Testis (tissue), 3 donors: ENCODE results near the gene RAPGEF5. TPM values are rescaled to one million over a fixed set of nuclear protein-coding genes. Genes with fewer than 3 reads are reported as not detected.

Experiments
- DNase-seq: peaks from one replicate; pipeline ENCODE4 v3.0.0-alpha.2; 2019
- H3K27ac ChIP-seq, 2 donors: fragments of 200-600 bp; sonication (generic); one replicate each; pipeline ENCODE4 v1.5.1; 2019
- H3K27me3 ChIP-seq: fragments of 200-600 bp; sonication (generic); one replicate; pipeline ENCODE4 v1.5.1; 2019
- H3K36me3 ChIP-seq: fragments of 200-600 bp; sonication (generic); one replicate; pipeline ENCODE4 v1.5.1; 2017; ENCODE audit warnings: low read depth; ENCODE audit errors: missing control alignments
- H3K4me1 ChIP-seq: fragments of 200-600 bp; sonication (generic); one replicate; pipeline ENCODE4 v1.5.1; 2019
- H3K4me3 ChIP-seq, 2 donors: fragments of 200-600 bp; sonication (generic); one replicate each; pipeline ENCODE4 v1.5.1; 2017 to 2019
- H3K9me3 ChIP-seq: fragments of 200-600 bp; sonication (generic); one replicate; pipeline ENCODE4 v1.5.1; 2017
- CTCF ChIP-seq, 3 experiments: fragments of 450-650 bp in 2 of 3; fragments of 200-600 bp in 1 of 3; sonication (generic) in 1 of 3; IDR thresholded peaks; one replicate each; pipeline ENCODE4 v1.5.1; 2016 to 2019; ENCODE audit warnings: antibody characterized with exemption in 3 of 3, mild to moderate bottlenecking in 2 of 3, moderate library complexity in 1 of 3
- POLR2A ChIP-seq: fragments of 450-650 bp; IDR thresholded peaks from one replicate; pipeline ENCODE4 v1.6.1; 2017; ENCODE audit warnings: antibody characterized with exemption, mild to moderate bottlenecking, moderate library complexity
- WGBS, 2 donors: methylation state at CpG; one replicate each; pipeline ENCODE4 v1.1.5; 2018; 5-methylcytosine and 5-hydroxymethylcytosine counted together
- intact Hi-C: fragments of 100-400 bp; cut with DNase I; formaldehyde crosslinking; loops from one replicate; pipeline ENCODE4 v1.15.1; 2023; ENCODE audit warnings: low total_unique reads
- polyA plus RNA-seq: library from polyadenylated mRNA; stranded (reverse); fragments of 350-450 nt; fragmentation: Illumina TruSeq; extraction: RNeasy Lipid Tissue Mini Kit (QIAGEN cat#74804); gene quantifications from one replicate; pipeline ENCODE4 v1.2.3, GENCODE V29; 2014; ENCODE audit warnings: low read depth, low replicate concordance; ENCODE audit not compliant: insufficient read depth
- total RNA-seq, 2 donors: library from RNA; depleted of rRNA; stranded (reverse); fragments of >200 nt; gene quantifications; one replicate each; pipeline ENCODE4 v1.2.3, GENCODE V29; 2016

RAPGEF5 gene
- total and polyA plus RNA-seq, 3 donors from 2014 or later = 16.8 to 67.5 (median 63.8) TPM

- H3K4me1 ChIP-seq = no peaks in the 10 kb centered on the region
Measured at GRCh38 chr7:22190736-22191135, 166.2 kb downstream of the RAPGEF5 start.

GRCh38 chr7:22189741-22190140, 167.2 kb downstream of the RAPGEF5 start:
- Histone ChIP-seq H3K4me3 (no peak overlapping the region), H3K36me3 (no peaks in the 10 kb centered on the region), H3K27ac (no peak overlapping the region), H3K9me3 (no peaks in the 10 kb centered on the region), H3K4me1 (no peaks in the 10 kb centered on the region), H3K27me3 (no peaks in the 10 kb centered on the region)
- DNase-seq = no peak
- TF ChIP-seq CTCF (IDR thresholded peaks at IDR 0.05) = no peak
- TF ChIP-seq POLR2A = no peak
- WGBS, 2 donors = 91 to 92% methylated on average over 6 of the region's 6 CpGs
- intact Hi-C loops = no loop called here

More at GRCh38 chr7:22190736-22191135, 166.2 kb downstream of the RAPGEF5 start:
- intact Hi-C loops = no loop called here
- no peak overlapping the region for H3K27ac ChIP-seq
- TF ChIP-seq CTCF (IDR thresholded peaks at IDR 0.05) = no peak
- TF ChIP-seq POLR2A = no peak
- WGBS, 2 donors = 90 to 93% methylated on average over 8 of the region's 8 CpGs
- no peaks in the 10 kb centered on the region for H3K27me3 ChIP-seq
- no peaks in the 10 kb centered on the region for H3K36me3 ChIP-seq
- H3K4me3 ChIP-seq = no peak overlapping the region
- H3K9me3 ChIP-seq = no peaks in the 10 kb centered on the region
- DNase-seq = no peak

GRCh38 chr7:22189230-22189629, 167.7 kb downstream of the RAPGEF5 start:
- Histone ChIP-seq H3K36me3 (no peaks in the 10 kb centered on the region), H3K27me3 (no peaks in the 10 kb centered on the region), H3K4me3 (no peak overlapping the region), H3K27ac (no peak overlapping the region), H3K9me3 (no peaks in the 10 kb centered on the region), H3K4me1 (no peaks in the 10 kb centered on the region)
- no peak for DNase-seq
- WGBS, 2 donors = 94 to 95% methylated on average over 3 of the region's 3 CpGs
- no peak for TF ChIP-seq POLR2A
- TF ChIP-seq CTCF (IDR thresholded peaks at IDR 0.05) = no peak
- intact Hi-C loops = no loop called here

GRCh38 chr7:22187691-22188348, 169.1 kb downstream of the RAPGEF5 start:
- no peak for DNase-seq
- Histone ChIP-seq H3K27ac (no peak overlapping the region), H3K9me3 (no peaks in the 10 kb centered on the region), H3K27me3 (no peaks in the 10 kb centered on the region), H3K36me3 (no peaks in the 10 kb centered on the region), H3K4me3 (no peak overlapping the region), H3K4me1 (no peaks in the 10 kb centered on the region)
- TF ChIP-seq POLR2A (no peak), CTCF (IDR thresholded peaks at IDR 0.05) (no peak)
- intact Hi-C loops = no loop called here
- 90 to 97% methylated on average over 6 of the region's 6 CpGs for WGBS, 2 donors

GRCh38 chr7:22185559-22185958, 171.4 kb downstream of the RAPGEF5 start:
- Histone ChIP-seq H3K9me3 (no peaks in the 10 kb centered on the region), H3K36me3 (no peaks in the 10 kb centered on the region), H3K27me3 (no peaks in the 10 kb centered on the region), H3K4me3 (no peak overlapping the region), H3K27ac (no peak overlapping the region), H3K4me1 (no peaks in the 10 kb centered on the region)
- intact Hi-C loops = no loop called here
- 94 to 100% methylated on average over 1 of the region's 1 CpG for WGBS, 2 donors
- TF ChIP-seq CTCF (IDR thresholded peaks at IDR 0.05) = no peak
- no peak for TF ChIP-seq POLR2A
- no peak for DNase-seq
